Suprapubic skin (tissue), 4 donors: Measurements from ENCODE around the gene MCU. TPM values are rescaled to one million over a fixed set of nuclear protein-coding genes. Genes with fewer than 3 reads are reported as not detected.

ENCODE experiments used
- DNase-seq, 2 donors: peaks; one replicate each; pipeline ENCODE4 v3.0.0-alpha.2; 2019; ENCODE audit warnings: low spot score in 2 of 2
- H3K27ac ChIP-seq: fragments of 200-600 bp; sonication (generic); one replicate; pipeline ENCODE4 v1.5.1; 2019
- H3K27me3 ChIP-seq: fragments of 200-600 bp; sonication (generic); one replicate; pipeline ENCODE4 v1.5.1; 2019
- H3K36me3 ChIP-seq: fragments of 200-600 bp; sonication (generic); one replicate; pipeline ENCODE4 v1.5.1; 2019
- H3K4me1 ChIP-seq: fragments of 200-600 bp; sonication (generic); one replicate; pipeline ENCODE4 v1.5.1; 2019
- H3K4me3 ChIP-seq: fragments of 200-600 bp; sonication (generic); one replicate; pipeline ENCODE4 v1.5.1; 2019; ENCODE audit warnings: mild to moderate bottlenecking
- H3K9me3 ChIP-seq: fragments of 200-600 bp; sonication (generic); one replicate; pipeline ENCODE4 v1.5.1; 2019
- CTCF ChIP-seq, 2 donors: fragments of 200-600 bp in 1 of 2; fragments of 450-650 bp in 1 of 2; sonication (generic) in 1 of 2; IDR thresholded peaks; one replicate each; pipeline ENCODE4 v1.5.1; 2016 to 2019; ENCODE audit warnings: antibody characterized with exemption in 2 of 2, mild to moderate bottlenecking in 1 of 2, moderate library complexity in 1 of 2
- EP300 ChIP-seq: sonication (generic); formaldehyde crosslinking; IDR thresholded peaks from one replicate; pipeline ENCODE4 v1.6.1; 2017; ENCODE audit warnings: antibody characterized with exemption
- POLR2A ChIP-seq, 2 donors: fragments of 450-650 bp; IDR thresholded peaks; one replicate each; pipeline ENCODE4 v1.6.1; 2017; ENCODE audit warnings: antibody characterized with exemption in 2 of 2, mild to moderate bottlenecking in 2 of 2, moderate library complexity in 2 of 2
- POLR2AphosphoS5 ChIP-seq, 3 donors: sonication (generic); formaldehyde crosslinking; IDR thresholded peaks; one replicate each; pipeline ENCODE4 v1.6.1; 2017; ENCODE audit warnings: antibody characterized with exemption in 3 of 3
- WGBS: methylation state at CpG from one replicate; pipeline ENCODE4 v1.1.5; 2018; 5-methylcytosine and 5-hydroxymethylcytosine counted together
- total RNA-seq, 4 donors: library from RNA; depleted of rRNA; stranded (reverse); fragments of >200 nt; gene quantifications; one replicate each; pipeline ENCODE4 v1.1.0, GENCODE V29; 2016

Gene MCU
- total RNA-seq, 4 donors from 2014 or later: 28.3 to 31.7 (median 29.7) TPM

DNA sequence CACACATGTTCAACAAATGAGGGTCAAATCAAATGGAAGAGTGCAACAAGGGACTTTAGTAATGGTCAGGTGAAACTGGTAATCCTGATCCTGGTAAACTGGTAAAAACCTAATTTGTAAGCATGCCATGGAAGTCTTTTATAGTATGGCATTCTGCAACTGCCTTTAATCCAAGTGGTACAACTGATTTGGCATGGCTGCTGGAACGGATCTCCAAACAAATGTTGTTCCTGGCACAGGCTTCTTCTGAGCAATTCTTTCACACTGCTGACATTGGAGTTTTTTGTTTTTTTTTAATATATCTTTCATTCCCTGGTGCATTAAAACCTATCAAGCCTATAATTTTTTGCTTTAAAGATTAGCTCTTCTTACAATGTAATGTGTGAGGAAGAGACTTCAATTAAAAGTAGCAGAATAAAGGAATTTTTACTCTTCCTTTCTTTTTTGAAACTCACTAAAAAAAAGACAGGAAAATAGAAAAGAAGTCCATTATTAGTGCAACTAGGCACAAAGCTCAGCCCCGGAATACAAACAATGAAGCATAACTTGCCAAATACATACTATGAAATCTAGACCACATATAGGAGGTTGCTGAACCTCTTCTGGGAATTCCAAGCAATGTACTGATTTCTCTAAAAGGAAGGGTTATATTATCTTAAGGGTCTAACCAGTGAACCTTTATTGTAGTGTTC lies 122.3 kb downstream of the MCU start:
- no peaks in the 10 kb centered on the region for H3K9me3 ChIP-seq
- peaks cover 15% of the 10 kb centered on the region for H3K4me1 ChIP-seq
- TF ChIP-seq CTCF (IDR thresholded peaks at IDR 0.05): no peak
- no peak for TF ChIP-seq EP300
- no peak for TF ChIP-seq POLR2A (IDR thresholded peaks at IDR 0.05)
- no peak for TF ChIP-seq POLR2AphosphoS5 (IDR thresholded peaks at IDR 0.05)
- H3K27ac ChIP-seq: no peak overlapping the region
- no peaks in the 10 kb centered on the region for H3K27me3 ChIP-seq
- no peak overlapping the region for H3K4me3 ChIP-seq
- 28% methylated on average over 2 of the region's 2 CpGs for WGBS
- no peaks in the 10 kb centered on the region for H3K36me3 ChIP-seq
- DNase-seq: no peak

DNA sequence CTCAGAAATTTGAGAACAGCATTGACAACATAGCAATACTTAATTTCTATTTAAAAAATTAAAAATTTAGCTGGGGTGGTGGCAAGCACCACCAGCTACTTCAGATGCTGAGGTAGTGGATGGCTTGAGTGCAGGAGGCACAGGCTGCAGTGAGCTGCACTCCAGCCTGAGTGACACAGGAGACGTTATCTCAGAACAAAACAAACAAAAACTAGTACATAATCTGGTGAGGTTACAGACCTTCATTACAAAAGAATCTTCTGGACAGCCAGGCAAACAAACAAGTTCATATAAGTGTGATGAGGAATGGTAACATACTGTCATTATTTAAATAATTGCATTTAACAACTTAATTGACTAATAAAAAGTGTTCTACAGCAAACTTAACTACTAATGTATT lies 124.6 kb downstream of the MCU start:
- H3K36me3 ChIP-seq: no peaks in the 10 kb centered on the region
- no peak for TF ChIP-seq POLR2A (IDR thresholded peaks at IDR 0.05)

DNA sequence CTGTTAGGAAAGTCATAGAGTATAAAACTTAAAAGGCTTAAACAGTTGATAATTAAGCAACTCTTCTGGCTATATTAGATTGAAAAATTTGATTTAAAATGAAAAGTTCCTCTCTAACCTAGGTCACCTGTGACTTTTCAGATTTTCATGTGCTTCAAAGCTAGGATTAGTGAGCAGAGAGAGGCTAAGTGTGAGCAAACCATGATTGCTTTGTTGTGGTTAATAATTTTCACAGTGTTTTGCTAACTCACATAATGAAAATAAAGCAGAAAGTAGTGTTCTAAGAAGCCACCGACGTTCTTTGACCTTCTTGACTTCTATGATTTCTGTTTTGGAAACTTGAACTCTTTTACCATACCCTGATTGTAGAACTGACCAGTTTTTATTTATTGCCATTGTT lies 126.1 kb downstream of the MCU start:
- no peak for TF ChIP-seq CTCF (IDR thresholded peaks at IDR 0.05)
- no peak for TF ChIP-seq POLR2AphosphoS5 (IDR thresholded peaks at IDR 0.05)
- no peak for TF ChIP-seq EP300
- no peak for TF ChIP-seq POLR2A (IDR thresholded peaks at IDR 0.05)
- Histone ChIP-seq H3K9me3 (no peaks in the 10 kb centered on the region), H3K4me3 (no peak overlapping the region), H3K36me3 (no peaks in the 10 kb centered on the region), H3K27me3 (no peaks in the 10 kb centered on the region), H3K27ac (no peak overlapping the region), H3K4me1 (peaks cover 7% of the 10 kb centered on the region)
- DNase-seq: no peak
- WGBS: 69% methylated on average over 2 of the region's 2 CpGs

More for the DNA sequence above, 124.6 kb downstream of the MCU start:
- Histone ChIP-seq H3K9me3 (no peaks in the 10 kb centered on the region), H3K4me3 (no peak overlapping the region), H3K27me3 (no peaks in the 10 kb centered on the region), H3K4me1 (peaks cover 15% of the 10 kb centered on the region), H3K27ac (no peak overlapping the region)
- no peak for DNase-seq
- WGBS: 96% methylated on average over 1 of the region's 1 CpG

GRCh38 chr10:72819053-72819452 lies 127.1 kb downstream of the MCU start:
- no peaks in the 10 kb centered on the region for H3K27me3 ChIP-seq
- TF ChIP-seq CTCF (IDR thresholded peaks at IDR 0.05): no peak
- no peak for TF ChIP-seq EP300
- no peak for TF ChIP-seq POLR2AphosphoS5 (IDR thresholded peaks at IDR 0.05)
- no peak for TF ChIP-seq POLR2A (IDR thresholded peaks at IDR 0.05)

GRCh38 chr10:72821606-72822005 lies 129.7 kb downstream of the MCU start:
- Histone ChIP-seq H3K4me1 (peaks cover 3% of the 10 kb centered on the region), H3K36me3 (no peaks in the 10 kb centered on the region), H3K27me3 (no peaks in the 10 kb centered on the region), H3K4me3 (no peak overlapping the region), H3K9me3 (no peaks in the 10 kb centered on the region), H3K27ac (no peak overlapping the region)
- no peak for DNase-seq
- 95% methylated on average over 2 of the region's 2 CpGs for WGBS
- TF ChIP-seq POLR2AphosphoS5 (IDR thresholded peaks at IDR 0.05): no peak
- no peak for TF ChIP-seq POLR2A (IDR thresholded peaks at IDR 0.05)
- no peak for TF ChIP-seq CTCF (IDR thresholded peaks at IDR 0.05)
- no peak for TF ChIP-seq EP300

More at GRCh38 chr10:72819053-72819452, 127.1 kb downstream of the MCU start:
- DNase-seq: no peak
- no peaks in the 10 kb centered on the region for H3K36me3 ChIP-seq
- H3K4me1 ChIP-seq: peaks cover 4% of the 10 kb centered on the region
- 97% methylated on average over 1 of the region's 1 CpG for WGBS
- H3K4me3 ChIP-seq: no peak overlapping the region
- no peaks in the 10 kb centered on the region for H3K9me3 ChIP-seq
- no peak overlapping the region for H3K27ac ChIP-seq
